Measurements from ENCODE around the gene ZFHX2. TPM values are rescaled to one million over a fixed set of nuclear protein-coding genes. Genes with fewer than 3 reads are reported as not detected.

The ZFHX2 gene
- total RNA-seq, 2 donors from 2014 or later: 0.59 to 0.85 TPM

DNA sequence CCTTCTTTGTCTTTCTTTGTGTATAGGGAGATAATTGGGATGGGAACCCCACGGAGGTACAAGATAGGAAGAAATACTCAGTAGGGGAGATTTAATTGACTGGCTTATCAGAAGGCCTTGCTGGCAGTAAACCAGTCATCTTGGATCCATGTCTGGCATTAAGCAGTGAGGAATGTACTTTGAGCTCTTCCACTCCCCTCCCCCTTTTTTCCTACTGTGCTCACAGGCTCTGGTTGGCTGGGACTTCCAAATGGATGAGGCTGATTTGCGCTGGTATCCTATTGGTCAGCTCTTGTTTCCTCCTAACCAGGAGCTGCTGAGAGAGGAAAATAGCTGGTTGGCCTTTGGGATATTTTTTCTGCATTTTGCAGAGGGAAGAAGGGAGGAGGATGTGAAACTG, 57.3 kb downstream of the ZFHX2 start:
- no peak for TF ChIP-seq CTCF (IDR thresholded peaks at IDR 0.05)
- H3K4me1 ChIP-seq: no peaks in the 10 kb centered on the region
- H3K4me3 ChIP-seq: no peak overlapping the region
- H3K27me3 ChIP-seq: no peaks in the 10 kb centered on the region
- H3K27ac ChIP-seq: no peak overlapping the region
- H3K9me3 ChIP-seq: no peaks in the 10 kb centered on the region
- H3K36me3 ChIP-seq: no peaks in the 10 kb centered on the region
- no peak for DNase-seq (ENCODE audit: low spot score)

DNA sequence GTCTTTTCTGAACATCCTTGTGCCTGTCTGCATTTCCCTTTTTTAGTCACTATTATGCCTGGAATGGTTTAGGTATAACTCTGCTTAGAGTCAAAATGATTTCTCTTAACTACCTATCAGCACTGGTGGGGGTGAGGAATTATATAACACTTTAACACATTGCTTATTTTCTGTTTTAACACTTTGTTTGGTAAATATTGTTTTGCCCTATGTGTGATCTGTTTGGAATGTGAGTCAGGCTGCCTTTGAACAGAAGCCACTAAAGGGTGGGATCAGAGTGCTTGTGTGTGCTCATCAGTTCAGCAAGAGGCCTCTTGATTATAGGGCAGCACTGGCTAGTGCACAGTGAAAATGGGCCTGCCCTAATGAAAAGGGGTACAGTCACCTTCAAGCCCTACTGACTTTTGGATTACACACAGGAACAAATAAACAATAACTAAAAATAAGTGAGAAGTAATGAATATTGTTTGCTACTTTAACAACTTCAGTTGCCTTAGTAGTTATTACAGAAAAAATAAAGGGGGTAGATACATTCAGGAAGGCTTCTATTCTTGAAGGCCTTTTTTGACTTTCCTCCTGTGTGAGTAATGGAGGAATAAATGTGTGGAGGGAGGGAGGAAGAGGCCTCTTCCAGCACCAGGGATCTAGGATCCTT, 58.8 kb downstream of the ZFHX2 start:
- Histone ChIP-seq H3K27me3 (no peaks in the 10 kb centered on the region), H3K27ac (no peak overlapping the region), H3K36me3 (no peaks in the 10 kb centered on the region), H3K4me1 (no peaks in the 10 kb centered on the region), H3K4me3 (no peak overlapping the region), H3K9me3 (no peaks in the 10 kb centered on the region)
- no peak for DNase-seq (ENCODE audit: low spot score)
- no peak for TF ChIP-seq CTCF (IDR thresholded peaks at IDR 0.05)

- no peaks in the 10 kb centered on the region for H3K4me1 ChIP-seq
- no peaks in the 10 kb centered on the region for H3K27me3 ChIP-seq
- H3K4me3 ChIP-seq: no peak overlapping the region
- no peaks in the 10 kb centered on the region for H3K9me3 ChIP-seq
- H3K36me3 ChIP-seq: peaks cover 4% of the 10 kb centered on the region
- no peak for DNase-seq (ENCODE audit: low spot score)
- TF ChIP-seq CTCF (IDR thresholded peaks at IDR 0.05): no peak
- no peak overlapping the region for H3K27ac ChIP-seq
Observed at GRCh38 chr14:23487216-23487615, 64.3 kb downstream of the ZFHX2 start.

- Histone ChIP-seq H3K27ac (no peak overlapping the region), H3K27me3 (no peaks in the 10 kb centered on the region), H3K36me3 (peaks cover 4% of the 10 kb centered on the region), H3K4me3 (no peak overlapping the region), H3K4me1 (no peaks in the 10 kb centered on the region), H3K9me3 (no peaks in the 10 kb centered on the region)
- DNase-seq (ENCODE audit: low spot score): no peak
- no peak for TF ChIP-seq CTCF (IDR thresholded peaks at IDR 0.05)
Observed at GRCh38 chr14:23486036-23486435, 65.5 kb downstream of the ZFHX2 start.

GRCh38 chr14:23485326-23485725, 66.2 kb downstream of the ZFHX2 start:
- TF ChIP-seq CTCF (IDR thresholded peaks at IDR 0.05): no peak
- Histone ChIP-seq H3K4me3 (no peak overlapping the region), H3K9me3 (no peaks in the 10 kb centered on the region), H3K36me3 (peaks cover 8% of the 10 kb centered on the region), H3K27ac (no peak overlapping the region), H3K4me1 (no peaks in the 10 kb centered on the region), H3K27me3 (no peaks in the 10 kb centered on the region)
- DNase-seq (ENCODE audit: low spot score): no peak

DNA sequence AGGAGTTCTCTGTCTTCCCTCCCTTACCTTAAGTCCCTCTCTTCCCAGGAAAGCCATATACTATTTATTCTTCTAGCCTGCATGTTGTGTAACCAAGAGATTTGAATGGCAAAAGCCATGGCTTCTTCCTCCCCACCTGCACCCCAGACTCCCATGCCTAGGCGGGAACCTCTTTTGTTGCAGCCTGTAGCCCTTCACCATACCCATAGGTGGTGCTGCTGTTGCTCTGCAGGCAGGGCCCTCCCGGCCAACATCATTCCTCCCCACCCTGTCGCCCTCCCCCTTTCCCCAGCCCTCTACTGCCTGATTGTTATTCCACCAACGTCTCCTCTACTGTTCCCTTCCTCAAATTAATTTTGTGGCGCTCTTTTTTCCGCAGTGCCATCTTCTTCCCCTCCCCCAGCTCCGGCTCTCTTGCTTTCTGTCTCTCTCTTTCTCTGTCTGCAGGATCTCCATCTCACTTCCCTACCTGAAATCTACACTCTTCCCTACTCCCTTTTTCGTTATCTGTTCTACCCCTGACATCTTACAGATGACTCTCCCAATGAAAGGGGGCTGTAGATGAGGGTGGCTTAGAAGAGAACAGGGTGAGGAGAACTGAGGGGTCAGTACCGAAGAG, 68.2 kb downstream of the ZFHX2 start:
- H3K9me3 ChIP-seq: no peaks in the 10 kb centered on the region
- H3K36me3 ChIP-seq: peaks cover 11% of the 10 kb centered on the region
- DNase-seq (ENCODE audit: low spot score): no peak
- no peak overlapping the region for H3K4me3 ChIP-seq
- H3K27ac ChIP-seq: no peak overlapping the region
- TF ChIP-seq CTCF (IDR thresholded peaks at IDR 0.05): no peak
- H3K4me1 ChIP-seq: no peaks in the 10 kb centered on the region
- H3K27me3 ChIP-seq: no peaks in the 10 kb centered on the region
